ENCODE measurements around the gene DMRTA2. TPM values are rescaled to one million over a fixed set of nuclear protein-coding genes. Genes with fewer than 3 reads are reported as not detected.
A peak's percentile ranks its signal among the peaks of the same experiment; 100 is the strongest.

Gene DMRTA2
- not detected for polyA plus RNA-seq (ENCODE audit: low read depth in 6 of 6)

- ATAC-seq (ENCODE audit: low read depth in 2 of 2) (no peak), DNase-seq (no peak)
- Mint-ChIP-seq H3K9me3 (peaks cover 0 to 36% (median 12%) of the 10 kb centered on the region in 7 donors), H3K27me3 (peaks cover 64 to 86% (median 78%) of the 10 kb centered on the region in 3 donors), H3K4me3 (peak within 1 kb of the TSS; percentile 83 to 97 (median 94)), H3K4me1 (peaks cover 43 to 70% (median 57%) of the 10 kb centered on the region in 3 donors), H3K27ac (peak within 1 kb of the TSS in 5 of 6 donors; percentile 6 to 96 (median 88)), H3K36me3 (peaks cover 24 to 43% of the 10 kb centered on the region in 2 donors)
Measured at GRCh38 chr1:50422946-50423669, at the start of gene DMRTA2. Gene DMRTA2 (minus strand): TSS chr1:50423443. CDS start chr1:50421536, 1,907 bp downstream.

- no peak overlapping the region for H3K4me3 Mint-ChIP-seq
- DNase-seq (no peak), ATAC-seq (ENCODE audit: low read depth in 2 of 2) (no peak)
- H3K4me1 Mint-ChIP-seq, result no peaks in the 10 kb centered on the region
- H3K27me3 Mint-ChIP-seq, result no peaks in the 10 kb centered on the region
- H3K27ac Mint-ChIP-seq, result peak overlapping the region in 1 of 6 donors; percentile 36
- H3K36me3 Mint-ChIP-seq, result peaks cover 17 to 40% of the 10 kb centered on the region in 2 donors
- no peaks in the 10 kb centered on the region for H3K9me3 Mint-ChIP-seq
Measured at GRCh38 chr1:50471967-50472366, 48.7 kb upstream of the DMRTA2 start.

GRCh38 chr1:50462964-50463363 is 39.7 kb upstream of the DMRTA2 start:
- ATAC-seq (ENCODE audit: low read depth in 2 of 2), result no peak
- Mint-ChIP-seq H3K27ac (no peak overlapping the region), H3K27me3 (no peaks in the 10 kb centered on the region), H3K4me3 (no peak overlapping the region), H3K4me1 (no peaks in the 10 kb centered on the region), H3K36me3 (peaks cover 0 to 6% of the 10 kb centered on the region in 2 donors), H3K9me3 (no peaks in the 10 kb centered on the region)
- no peak for DNase-seq

GRCh38 chr1:50458507-50458906 is 35.3 kb upstream of the DMRTA2 start:
- Mint-ChIP-seq H3K36me3 (peaks cover under 1 to 4% of the 10 kb centered on the region in 2 donors), H3K4me3 (no peak overlapping the region), H3K4me1 (no peaks in the 10 kb centered on the region), H3K27me3 (no peaks in the 10 kb centered on the region), H3K9me3 (no peaks in the 10 kb centered on the region), H3K27ac (no peak overlapping the region)
- no peak for DNase-seq
- no peak for ATAC-seq (ENCODE audit: low read depth in 2 of 2)

GRCh38 chr1:50454911-50455310 is 31.7 kb upstream of the DMRTA2 start:
- no peak overlapping the region for H3K4me3 Mint-ChIP-seq
- H3K4me1 Mint-ChIP-seq, result no peaks in the 10 kb centered on the region
- ATAC-seq (ENCODE audit: low read depth in 2 of 2) (no peak), DNase-seq (no peak)
- H3K9me3 Mint-ChIP-seq, result no peaks in the 10 kb centered on the region
- no peak overlapping the region for H3K27ac Mint-ChIP-seq
- H3K36me3 Mint-ChIP-seq, result peaks cover 9 to 10% of the 10 kb centered on the region in 2 donors
- no peaks in the 10 kb centered on the region for H3K27me3 Mint-ChIP-seq

GRCh38 chr1:50453266-50453665 is 30.0 kb upstream of the DMRTA2 start:
- Mint-ChIP-seq H3K27ac (peak overlapping the region in 1 of 6 donors; percentile 90), H3K4me1 (no peaks in the 10 kb centered on the region), H3K9me3 (no peaks in the 10 kb centered on the region), H3K36me3 (peaks cover 9 to 10% of the 10 kb centered on the region in 2 donors), H3K27me3 (no peaks in the 10 kb centered on the region), H3K4me3 (no peak overlapping the region)
- ATAC-seq (ENCODE audit: low read depth in 2 of 2) (no peak), DNase-seq (no peak)

GRCh38 chr1:50452700-50453099 is 29.5 kb upstream of the DMRTA2 start:
- ATAC-seq (ENCODE audit: low read depth in 2 of 2), result no peak
- Mint-ChIP-seq H3K36me3 (peaks cover 9 to 10% of the 10 kb centered on the region in 2 donors), H3K4me3 (no peak overlapping the region), H3K27me3 (no peaks in the 10 kb centered on the region), H3K4me1 (no peaks in the 10 kb centered on the region), H3K27ac (no peak overlapping the region), H3K9me3 (no peaks in the 10 kb centered on the region)
- DNase-seq, result no peak

GRCh38 chr1:50450861-50451653 is 27.8 kb upstream of the DMRTA2 start:
- Mint-ChIP-seq H3K36me3 (peaks cover 9 to 10% of the 10 kb centered on the region in 2 donors), H3K4me1 (no peaks in the 10 kb centered on the region), H3K27ac (peak overlapping the region in 1 of 6 donors; percentile 7), H3K27me3 (no peaks in the 10 kb centered on the region), H3K4me3 (no peak overlapping the region), H3K9me3 (no peaks in the 10 kb centered on the region)
- DNase-seq (no peak), ATAC-seq (ENCODE audit: low read depth in 2 of 2) (no peak)

GRCh38 chr1:50447961-50448360 is 24.7 kb upstream of the DMRTA2 start:
- H3K27ac Mint-ChIP-seq, result no peak overlapping the region
- no peak for DNase-seq
- no peaks in the 10 kb centered on the region for H3K27me3 Mint-ChIP-seq
- no peaks in the 10 kb centered on the region for H3K4me1 Mint-ChIP-seq
- ATAC-seq (ENCODE audit: low read depth in 2 of 2), result no peak
- H3K4me3 Mint-ChIP-seq, result no peak overlapping the region
- H3K9me3 Mint-ChIP-seq, result no peaks in the 10 kb centered on the region
- peaks cover 3 to 8% of the 10 kb centered on the region in 2 donors for H3K36me3 Mint-ChIP-seq

GRCh38 chr1:50441183-50441582 is 17.9 kb upstream of the DMRTA2 start:
- Mint-ChIP-seq H3K4me3 (no peak overlapping the region), H3K36me3 (peaks cover 17 to 29% of the 10 kb centered on the region in 2 donors), H3K4me1 (no peaks in the 10 kb centered on the region), H3K9me3 (no peaks in the 10 kb centered on the region), H3K27ac (no peak overlapping the region), H3K27me3 (no peaks in the 10 kb centered on the region)
- no peak for ATAC-seq (ENCODE audit: low read depth in 2 of 2)
- DNase-seq, result no peak

GRCh38 chr1:50438945-50439344 is 15.7 kb upstream of the DMRTA2 start:
- Mint-ChIP-seq H3K4me3 (no peak overlapping the region), H3K9me3 (no peaks in the 10 kb centered on the region), H3K27ac (no peak overlapping the region), H3K4me1 (no peaks in the 10 kb centered on the region), H3K27me3 (no peaks in the 10 kb centered on the region), H3K36me3 (peaks cover 17 to 29% of the 10 kb centered on the region in 2 donors)
- DNase-seq (no peak), ATAC-seq (ENCODE audit: low read depth in 2 of 2) (no peak)

GRCh38 chr1:50436489-50436888 is 13.2 kb upstream of the DMRTA2 start:
- Mint-ChIP-seq H3K27ac (peak overlapping the region in 3 of 6 donors; percentile 39 to 77 (median 51)), H3K9me3 (no peaks in the 10 kb centered on the region), H3K36me3 (peaks cover 9 to 28% of the 10 kb centered on the region in 2 donors), H3K4me3 (no peak overlapping the region), H3K4me1 (no peaks in the 10 kb centered on the region), H3K27me3 (peaks cover 12 to 18% (median 17%) of the 10 kb centered on the region in 3 donors)
- no peak for ATAC-seq (ENCODE audit: low read depth in 2 of 2)
- DNase-seq, result no peak

GRCh38 chr1:50430010-50430405 is 6.8 kb upstream of the DMRTA2 start:
- no peak for DNase-seq
- Mint-ChIP-seq H3K9me3 (peaks cover 0 to 27% (median 7%) of the 10 kb centered on the region in 7 donors), H3K4me3 (peak overlapping the region in 1 of 8 donors; percentile 10), H3K36me3 (peaks cover 1 to 10% of the 10 kb centered on the region in 2 donors), H3K4me1 (peaks cover 0 to 25% (median 10%) of the 10 kb centered on the region in 3 donors), H3K27me3 (peaks cover 54 to 77% (median 72%) of the 10 kb centered on the region in 3 donors), H3K27ac (peak overlapping the region in 1 of 6 donors; percentile 41)
- ATAC-seq (ENCODE audit: low read depth in 2 of 2), result no peak
